ENCODE results near the gene ZNF521. TPM values are rescaled to one million over a fixed set of nuclear protein-coding genes. Genes with fewer than 3 reads are reported as not detected.
A peak's percentile ranks its signal among the peaks of the same experiment; 100 is the strongest.

Gene ZNF521
- polyA plus RNA-seq (2013, experiment 1 of 2; ENCODE audit: insufficient read length) = 9.0 TPM
- 9.4 TPM for polyA plus RNA-seq (2013, experiment 2 of 2; ENCODE audit: insufficient read length)

DNA sequence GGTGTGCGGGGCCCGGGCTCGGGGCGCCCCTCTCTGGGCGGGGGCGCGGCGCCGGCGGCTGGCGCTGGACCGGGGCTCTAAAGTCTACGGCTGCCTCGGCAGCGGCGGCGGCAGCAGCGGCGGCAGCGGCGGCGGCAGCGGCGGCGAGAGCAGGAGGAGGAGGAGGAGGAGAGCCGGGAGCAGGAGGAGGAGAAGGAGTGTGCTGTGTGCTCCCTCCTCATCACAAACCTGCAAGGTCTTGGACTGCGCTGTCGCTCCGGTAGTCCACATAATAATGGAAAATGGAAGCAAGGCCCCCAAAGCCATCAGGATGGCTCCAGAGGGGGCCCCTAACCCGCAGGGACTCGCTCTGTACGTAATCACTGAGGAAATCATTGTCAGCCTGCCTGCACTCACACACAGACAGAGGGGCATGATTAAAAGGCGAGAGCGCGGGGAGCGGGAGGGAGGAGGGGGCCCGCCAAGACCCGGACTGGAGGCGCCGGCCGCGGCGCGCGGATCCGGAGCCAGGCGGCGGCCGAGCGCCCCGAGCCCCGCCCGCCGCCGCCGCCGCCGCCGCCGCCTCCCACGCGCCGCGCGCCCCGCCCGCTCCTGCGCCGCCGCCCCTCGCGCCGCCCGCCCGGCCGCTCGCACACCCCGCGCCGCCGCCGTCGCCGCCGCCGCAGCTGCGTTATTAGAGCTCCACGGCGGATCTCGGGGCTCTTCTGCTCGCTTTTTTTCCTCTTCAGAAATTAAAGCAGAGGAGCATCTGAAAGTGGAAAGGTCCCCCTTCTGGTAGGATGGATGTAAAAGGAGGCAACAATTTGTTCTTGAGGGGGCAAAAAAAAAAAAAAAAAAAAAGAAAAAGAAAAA, at the start of gene ZNF521:
ZNF521 (minus strand) TSS at position 390 of the 852 bp plus-strand sequence. CDS start 1,220 bp downstream, outside the sequence.
- DNase-seq = peak; percentile 94

DNA sequence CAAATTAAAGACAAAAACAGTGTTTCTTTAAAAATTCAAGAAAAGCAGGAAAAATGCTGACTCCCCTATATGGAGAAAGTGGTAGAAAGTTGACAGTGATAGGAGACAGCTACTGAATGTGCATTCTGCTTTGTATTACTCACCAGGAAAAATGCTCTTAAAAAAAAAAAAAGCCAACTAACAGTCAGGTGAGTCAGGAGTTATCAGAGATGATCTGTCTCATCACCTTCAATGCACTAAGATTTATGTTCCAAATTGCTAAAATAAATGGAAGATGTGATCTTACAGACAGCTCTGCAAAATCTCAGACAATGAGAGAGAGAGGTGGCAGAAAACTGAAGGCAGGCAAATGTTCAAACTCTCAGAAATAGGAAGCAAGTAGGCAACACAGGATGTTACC, 47.6 kb upstream of the ZNF521 start:
- DNase-seq = peak; percentile 31

DNA sequence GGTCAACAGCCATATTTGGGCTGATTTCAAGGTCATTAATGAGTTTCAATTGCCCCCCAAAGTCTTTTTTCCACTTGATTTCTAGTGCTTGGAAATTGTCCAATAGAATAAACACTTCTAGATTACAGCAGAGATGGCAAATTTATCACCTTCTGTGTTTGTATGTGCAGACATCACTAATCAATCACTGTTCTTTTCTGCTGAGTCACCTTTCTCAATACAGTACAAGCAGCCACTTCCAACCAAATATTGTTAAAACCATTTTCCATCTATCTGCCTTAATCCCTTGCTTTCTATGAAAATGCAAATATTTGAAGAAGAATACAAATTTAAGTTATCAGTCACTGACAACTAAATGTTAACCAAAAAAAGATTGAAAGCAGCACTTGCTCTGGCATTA, 40.2 kb upstream of the ZNF521 start:
- DNase-seq = no peak

DNA sequence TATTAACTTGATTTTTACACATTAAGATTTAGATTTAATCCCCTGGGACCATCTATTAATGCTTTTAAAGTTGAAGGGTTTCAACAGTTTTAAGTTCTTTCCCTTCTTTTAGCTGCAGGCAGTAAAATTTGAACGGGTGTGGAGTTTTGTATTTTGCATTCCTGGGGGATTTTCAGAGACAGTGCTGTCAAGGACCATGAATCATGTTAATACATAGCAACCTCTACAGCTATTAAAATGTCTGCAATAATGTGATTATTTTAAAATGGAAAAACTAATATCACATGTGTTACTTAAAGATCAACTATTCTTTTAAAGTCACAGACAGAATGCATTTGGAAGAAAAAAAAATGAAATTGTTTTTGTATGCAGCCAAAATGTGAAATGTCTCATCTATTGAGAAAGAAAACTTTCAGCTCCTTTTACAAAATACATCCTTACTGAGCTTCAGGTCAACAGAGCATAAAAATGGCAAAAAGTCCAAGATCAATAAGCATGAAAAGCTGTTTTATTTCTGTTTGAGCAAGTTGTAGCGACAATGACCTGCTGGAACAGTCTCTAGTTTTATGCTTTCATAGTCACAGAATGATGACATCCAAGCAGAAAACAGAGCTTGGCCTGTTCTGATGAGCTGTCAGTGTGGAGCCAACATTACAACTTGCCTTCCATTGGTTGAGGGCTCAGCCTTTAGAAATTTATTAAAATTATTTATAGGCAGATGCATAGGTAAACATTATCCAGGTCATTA, 21.6 kb upstream of the ZNF521 start:
- DNase-seq = peak; percentile 8

DNA sequence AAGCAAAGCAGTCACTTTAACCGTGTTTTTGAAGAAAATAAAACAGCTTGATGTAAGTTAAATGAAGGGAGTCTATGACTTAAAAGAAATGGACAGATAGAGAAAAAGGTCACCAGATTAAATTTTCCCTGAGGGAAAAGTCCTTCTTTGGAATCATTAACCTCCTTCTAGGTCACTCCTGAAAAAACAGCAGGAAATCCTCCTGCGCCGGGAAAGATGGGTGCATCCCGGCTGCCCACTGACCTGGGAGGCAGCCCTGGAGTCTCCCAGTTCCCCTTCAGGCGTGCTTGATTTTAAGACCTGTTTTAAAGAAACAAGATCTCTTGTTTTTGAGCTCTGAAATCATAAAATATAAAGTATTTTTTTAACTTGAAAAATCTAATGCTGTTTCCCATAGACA, 18.4 kb upstream of the ZNF521 start:
- DNase-seq = no peak

DNA sequence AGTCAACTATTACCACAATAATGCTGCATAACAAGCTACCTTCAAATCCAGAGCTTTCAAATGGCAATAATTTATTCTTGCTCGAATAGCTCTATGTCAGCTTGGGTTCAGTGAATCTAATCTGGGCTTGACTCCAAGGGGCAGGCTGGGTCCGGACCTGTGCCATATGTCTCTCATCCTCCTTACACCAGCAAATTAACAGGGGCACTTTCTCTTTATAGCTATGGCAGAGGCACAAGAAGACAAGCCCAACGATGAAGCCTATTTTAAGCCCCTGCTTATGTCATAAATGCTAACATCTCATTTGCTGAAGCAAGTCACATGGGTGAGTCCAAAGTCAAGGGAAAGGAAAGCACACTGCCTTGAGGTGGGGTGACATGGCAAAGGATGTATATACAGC, 13.3 kb upstream of the ZNF521 start:
- DNase-seq = no peak

DNA sequence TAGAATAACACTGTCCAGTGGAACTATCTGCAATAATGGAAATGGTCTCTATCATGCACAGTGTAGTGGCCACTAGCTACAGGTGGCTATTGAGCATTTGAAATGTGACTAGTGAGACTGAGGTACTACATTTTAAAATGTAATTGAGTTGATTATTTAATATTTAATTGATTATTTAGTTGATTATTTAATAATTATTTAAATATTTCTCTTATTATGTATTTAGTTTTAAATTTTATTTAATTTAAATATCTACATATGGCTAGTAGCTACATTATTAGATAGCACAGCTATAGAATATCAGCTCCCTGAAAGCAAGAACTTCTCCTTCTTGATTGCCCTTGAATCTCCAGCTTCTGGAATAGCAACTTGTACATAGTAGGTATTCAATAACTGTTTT, 12.8 kb upstream of the ZNF521 start:
- no peak for DNase-seq

DNA sequence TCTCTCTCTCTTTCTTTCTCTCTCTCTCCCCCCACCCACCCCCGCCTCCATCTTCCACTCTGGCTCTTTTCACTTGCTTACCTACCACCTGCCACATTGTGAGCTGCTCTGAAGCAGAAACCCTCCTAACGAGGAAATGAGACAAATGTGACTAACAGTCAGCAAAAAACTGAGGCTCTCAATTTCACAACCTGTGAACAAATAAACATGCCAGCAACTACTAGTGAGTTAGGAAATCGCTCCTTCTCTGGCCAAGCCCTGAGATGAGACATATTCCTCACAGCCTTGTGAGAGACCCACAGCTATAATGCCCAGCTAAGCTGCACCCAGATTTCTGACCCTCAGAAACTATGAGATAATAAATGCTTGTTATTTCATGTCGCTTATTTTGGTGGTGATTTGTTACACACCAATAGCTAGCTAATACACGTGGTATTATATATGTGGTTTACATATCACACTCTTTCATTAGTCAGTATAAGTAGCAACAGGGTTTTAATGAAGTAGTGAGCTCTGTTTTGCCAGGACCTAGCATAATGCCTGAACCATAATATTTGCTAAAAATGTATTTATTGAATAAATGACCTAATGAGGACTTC, 8.4 kb upstream of the ZNF521 start:
- no peak for DNase-seq

DNA sequence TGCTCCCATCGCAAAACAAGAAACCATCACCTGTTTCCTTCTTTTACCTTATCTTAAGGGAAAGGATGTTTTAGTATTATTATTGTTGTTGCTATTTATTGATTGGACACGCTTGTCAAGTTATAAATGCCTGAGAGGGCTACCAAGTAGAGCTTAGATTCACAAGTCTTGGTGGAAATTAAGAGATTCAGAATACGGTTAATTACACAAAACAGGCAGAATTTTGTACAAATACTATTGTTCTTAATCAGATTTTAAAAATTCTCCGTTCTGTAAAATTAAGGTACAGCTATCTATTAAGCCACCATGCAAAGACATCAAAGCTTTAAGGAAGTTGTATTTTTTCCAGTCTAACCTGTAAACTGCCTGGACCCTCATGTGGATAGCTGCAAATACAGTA, 1.1 kb upstream of the ZNF521 start:
- no peak for DNase-seq

DNA sequence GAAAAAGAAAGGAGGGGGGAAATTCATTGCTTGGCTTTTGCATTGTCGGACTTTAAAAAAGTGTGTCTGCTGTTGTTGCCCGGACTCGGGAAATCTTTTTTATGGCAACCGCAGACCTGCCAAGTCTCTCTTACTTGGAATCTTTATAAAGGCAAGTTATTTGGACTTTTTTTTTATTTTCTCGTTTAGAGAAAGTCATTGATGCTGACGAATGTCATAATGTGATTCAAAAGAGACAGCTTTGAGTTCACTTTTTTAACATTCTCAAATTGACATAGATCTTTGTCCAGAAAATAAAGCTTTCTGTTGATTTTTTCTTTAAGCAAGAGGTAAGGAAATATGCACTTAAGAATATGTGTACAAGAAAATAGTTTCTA, 651 bp upstream of the ZNF521 start:
- DNase-seq = no peak

DNA sequence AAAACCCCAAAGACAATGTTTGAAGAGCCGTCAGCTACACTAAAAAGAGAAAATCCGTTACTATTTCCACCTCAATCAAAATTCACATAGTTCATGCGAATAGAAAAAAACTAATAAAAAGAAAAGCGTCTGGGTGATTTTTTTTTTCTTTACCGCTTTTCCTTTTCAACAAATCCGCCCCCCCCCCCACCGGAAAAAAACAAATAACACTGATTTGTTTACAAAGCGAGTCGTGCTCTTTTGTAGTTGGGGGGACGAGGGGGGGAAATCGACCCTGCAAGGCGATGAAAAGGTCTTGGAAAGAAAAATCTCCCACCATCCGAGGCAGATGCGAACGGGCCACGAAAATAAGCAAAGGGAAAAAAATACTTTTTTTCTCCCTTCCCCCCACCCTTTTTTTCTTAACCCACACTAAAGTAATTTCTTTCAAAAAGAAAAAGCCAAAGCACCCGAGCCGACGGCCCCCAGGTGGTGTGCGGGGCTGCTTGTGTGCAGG, 638 bp downstream of the ZNF521 start:
- no peak for DNase-seq

DNA sequence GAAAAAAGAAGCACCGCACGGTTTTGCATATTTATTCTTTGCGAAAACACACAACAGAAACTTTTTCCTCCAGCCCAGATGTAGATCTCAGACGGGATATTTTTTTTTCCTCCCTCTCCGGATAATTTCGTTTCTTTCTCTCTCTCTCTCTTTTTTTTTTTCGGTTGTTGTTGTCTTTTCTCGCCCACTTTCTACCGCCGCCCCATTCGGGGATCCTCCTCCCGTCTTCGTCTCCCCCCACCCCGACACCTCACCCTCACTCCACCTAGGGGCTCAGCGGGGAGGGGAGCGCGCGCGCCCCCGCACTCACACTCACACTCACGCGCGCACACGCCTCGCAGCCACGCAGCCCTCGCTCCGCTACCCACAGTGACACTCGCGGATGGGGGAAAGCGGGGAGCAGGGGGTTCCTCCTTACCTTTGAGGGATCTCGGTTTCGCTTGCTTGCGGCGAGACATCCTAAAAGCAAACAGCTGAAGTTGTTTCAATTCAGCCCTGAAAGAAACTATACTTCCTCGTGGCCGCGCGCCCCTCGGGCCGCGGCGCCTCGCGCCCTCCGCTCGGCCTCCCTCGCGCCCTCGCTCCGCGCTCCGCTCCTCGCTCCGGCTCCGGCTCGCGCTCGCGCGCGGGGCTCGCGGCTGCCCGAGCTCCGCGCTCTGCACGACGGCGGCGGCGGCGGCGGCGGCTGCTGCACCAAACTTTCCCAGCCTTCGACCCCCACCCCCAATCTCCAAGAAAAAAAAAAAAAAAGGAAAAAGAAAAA, 1.3 kb downstream of the ZNF521 start:
- DNase-seq = peak; percentile 69

DNA sequence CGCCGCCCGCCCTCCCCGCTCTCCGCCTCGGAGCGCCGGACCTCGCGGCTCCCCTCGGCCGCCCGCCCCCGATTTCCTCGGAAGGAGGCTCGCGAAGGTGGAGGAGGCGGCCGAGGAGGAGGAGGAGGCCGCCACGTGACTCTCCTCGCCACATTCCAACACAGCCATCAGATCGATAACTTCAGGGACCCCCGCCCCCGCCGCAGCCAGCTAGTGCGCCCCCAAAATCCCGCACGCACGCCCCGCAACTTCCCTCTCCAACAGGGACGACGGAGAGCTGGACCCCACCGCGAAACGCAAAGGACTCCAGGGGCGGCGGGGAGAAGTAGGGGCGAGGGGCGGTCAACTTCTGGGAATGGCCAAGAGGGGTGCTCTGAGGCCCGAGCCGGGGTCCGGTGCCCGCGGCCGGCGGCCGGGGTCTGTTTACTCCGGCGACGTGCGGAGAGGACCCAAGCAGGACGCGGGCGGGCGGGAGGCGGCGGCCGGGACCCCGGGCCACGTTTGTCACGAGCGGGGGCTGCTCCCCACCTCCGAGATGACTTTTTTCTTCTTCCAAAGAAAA, 2.0 kb downstream of the ZNF521 start:
- peak; percentile 31 for DNase-seq

DNA sequence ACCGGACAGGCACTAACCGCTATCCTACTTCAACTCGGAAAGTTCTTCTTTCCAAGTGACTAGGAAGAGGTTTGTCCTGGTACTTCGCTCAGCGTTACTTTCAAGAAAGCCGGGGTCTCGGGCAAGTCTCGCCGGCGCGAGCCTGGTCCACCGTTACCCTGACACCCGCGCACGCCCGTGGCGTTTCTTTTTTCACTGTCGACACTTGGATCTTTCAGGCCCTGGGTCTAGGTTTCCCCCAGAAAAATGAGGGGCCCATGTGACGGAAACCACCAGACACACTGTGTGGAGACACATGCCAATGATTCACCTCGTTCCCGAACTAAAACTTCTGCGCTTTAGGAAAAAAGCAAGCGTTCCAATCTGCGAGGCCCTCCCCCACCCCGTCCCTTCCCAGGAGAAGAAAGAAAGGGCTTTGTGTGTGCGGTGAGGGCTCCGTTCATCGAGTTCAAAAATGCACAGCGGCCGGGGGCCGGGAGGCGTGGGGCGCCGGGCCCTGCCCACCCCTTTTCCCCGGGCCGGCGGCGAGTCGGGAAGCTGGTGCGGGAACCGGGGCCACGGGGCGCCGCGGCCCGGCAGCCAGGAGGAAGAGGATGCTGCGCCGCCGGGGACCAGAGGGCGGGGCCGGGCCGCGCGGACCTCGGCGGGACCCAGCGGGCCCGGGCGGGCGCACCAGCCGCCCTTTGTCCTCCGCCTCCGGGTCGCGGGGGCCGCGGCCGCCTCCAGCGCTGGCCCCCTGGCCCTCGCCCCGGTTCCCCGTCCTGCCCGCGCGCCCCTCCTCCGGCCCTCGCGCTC, 2.6 kb downstream of the ZNF521 start:
- peak; percentile 65 for DNase-seq

DNA sequence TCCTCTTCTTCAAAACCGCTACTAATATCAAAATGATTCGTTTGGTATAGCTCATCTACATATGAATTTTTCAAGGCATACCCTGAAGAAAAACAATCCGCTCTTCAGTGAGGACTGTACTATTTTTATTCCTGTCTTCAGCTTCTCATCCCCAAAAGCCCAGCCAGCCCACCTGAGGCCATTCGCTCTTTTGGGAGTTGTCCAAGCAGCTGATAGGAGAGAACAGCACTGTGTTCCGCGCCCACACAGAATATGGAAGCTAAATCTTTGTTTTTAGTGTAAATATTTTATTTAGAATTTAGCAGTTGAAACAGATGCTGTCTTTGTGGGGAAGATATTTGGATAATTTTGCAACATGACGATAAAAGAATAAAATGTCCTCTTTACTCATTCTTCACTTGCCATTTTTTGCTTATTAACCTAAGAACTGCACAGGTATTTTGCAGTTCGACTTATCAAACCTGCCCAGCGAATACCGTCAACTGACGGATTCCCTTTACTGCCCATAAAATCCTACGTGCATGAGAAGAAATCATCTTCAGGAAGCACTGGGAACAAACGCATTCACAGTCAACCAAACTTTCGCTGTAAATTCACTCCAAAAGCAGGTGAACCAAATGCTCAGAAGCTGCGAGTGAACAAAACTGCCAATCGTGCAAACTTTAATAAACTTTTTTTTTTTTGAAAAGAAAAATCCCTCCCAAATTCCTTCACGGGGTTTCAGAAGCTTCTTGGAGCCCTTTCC, 3.4 kb downstream of the ZNF521 start:
- no peak for DNase-seq

DNA sequence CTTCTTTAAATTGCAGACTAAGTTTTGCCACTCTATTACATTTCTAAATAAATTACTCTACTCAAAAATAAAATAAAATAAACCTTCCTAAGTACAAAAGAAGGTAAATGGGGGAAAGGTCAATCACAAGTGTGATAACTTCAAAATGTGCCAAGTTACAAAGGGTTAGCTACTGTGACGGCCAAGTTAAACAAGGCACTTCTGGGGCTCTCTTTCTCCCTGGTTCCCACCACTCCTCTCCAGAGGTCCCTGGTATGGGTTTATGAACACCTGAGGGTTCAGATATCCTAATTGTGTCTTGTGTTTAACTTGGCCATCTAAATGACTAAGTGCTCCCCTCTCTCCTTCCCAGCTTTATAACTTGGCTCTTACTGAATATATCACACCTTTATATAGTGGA, 5.4 kb downstream of the ZNF521 start:
- DNase-seq = no peak

DNA sequence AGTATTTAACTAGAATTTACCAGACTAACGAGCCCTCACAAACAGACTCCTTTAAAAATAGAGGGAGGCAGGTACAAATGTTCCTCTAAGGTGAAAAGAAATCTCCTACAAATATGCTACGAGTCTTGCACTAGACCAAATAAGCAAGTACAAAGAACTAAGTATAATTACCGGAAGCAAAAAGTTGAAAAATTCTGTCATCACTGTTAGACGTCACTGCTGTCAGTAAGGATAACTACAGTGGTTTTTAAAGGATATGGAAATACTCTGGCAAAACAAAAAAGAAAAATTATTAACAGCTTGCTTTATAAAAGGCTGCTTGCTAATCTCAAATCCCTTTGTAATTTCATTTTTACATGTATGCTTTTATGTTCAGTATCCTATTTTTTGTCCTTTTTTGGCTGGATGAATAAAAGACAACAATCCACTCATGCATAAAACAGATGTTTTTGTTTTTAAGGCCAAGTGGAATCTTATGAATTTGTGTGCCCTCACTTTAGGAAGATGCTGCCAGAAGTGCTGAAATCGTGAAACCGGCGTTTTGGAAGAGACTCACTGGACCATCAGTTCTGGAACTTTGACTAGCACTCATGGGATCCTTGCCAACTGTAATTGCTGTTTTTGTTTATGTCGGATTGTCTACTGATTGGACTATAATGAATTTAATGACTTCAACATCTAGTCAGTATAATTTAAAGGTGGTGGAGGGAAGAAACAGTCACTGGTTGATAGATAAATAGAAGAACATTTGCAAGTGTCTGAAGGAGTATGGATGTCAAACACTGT, 6.7 kb downstream of the ZNF521 start:
- DNase-seq = peak; percentile 41

DNA sequence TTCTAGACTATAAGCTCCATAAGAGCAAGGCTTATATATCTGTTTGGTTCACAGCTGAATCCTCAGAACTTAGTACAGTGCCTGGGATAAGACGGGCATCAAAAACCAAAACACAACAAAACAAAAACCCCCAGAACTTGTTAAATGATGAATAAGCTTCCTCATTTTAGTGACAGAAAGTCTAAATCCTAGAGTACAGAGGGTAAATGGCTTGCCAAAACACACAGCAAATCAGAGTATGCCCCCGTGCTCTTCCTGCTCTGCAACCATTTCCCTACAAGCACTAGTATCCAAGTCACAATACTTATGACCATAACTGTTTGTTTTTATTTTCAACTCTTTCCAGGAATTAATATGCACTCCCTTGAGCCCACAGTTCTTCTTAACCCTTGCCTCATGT, 10.1 kb downstream of the ZNF521 start:
- DNase-seq = no peak

DNA sequence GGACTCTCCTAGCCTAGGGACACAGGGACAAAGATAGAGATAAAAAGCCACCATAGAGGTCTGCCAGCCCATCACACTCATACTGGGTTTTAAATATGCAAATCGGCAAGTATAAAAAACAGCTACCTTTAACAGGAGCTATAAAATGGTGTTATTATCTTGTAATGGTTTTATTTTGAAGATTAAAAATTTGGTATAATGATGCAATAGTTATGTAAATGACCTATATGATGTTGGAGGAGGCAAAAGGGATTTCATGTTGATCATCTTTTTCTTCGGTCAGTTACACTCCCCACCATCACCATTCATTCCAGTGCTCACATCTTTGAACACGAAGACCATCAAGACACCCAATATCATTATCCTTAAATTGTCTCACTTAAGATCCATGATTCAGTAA, 11.2 kb downstream of the ZNF521 start:
- DNase-seq = no peak

DNA sequence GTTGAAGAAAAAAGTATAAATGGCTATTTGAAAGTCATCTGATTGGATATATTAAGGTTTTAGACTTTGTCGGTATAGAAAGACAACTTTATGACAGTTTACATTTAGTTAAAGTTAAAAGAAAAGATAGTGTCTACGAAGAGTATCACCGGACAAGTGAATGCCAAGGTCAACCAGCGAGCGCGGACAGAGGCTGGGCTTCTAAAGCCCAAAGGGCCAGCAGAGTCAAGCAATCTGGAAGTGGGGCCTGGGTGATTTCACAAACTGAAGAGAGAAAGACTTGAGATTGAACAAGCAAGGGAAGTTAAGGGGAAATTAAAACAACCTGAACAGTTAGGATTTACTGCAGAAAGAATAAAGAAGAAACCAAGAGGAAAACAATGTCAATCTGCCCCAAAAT, 16.3 kb downstream of the ZNF521 start:
- no peak for DNase-seq

All from fibroblast of skin of scalp (primary cell).